Neural cell (in vitro differentiated cells): Measurements from ENCODE around the gene PKN1. TPM values are rescaled to one million over a fixed set of nuclear protein-coding genes. Genes with fewer than 3 reads are reported as not detected.

Experiments used
- H2AFZ ChIP-seq: fragments of 200-600, 300-800 bp; sonication (generic), shearing (Covaris generic); 2 replicates; pipeline ENCODE4 v1.6.0; 2014; ENCODE audit warnings: low read depth, mild to moderate bottlenecking, antibody characterized with exemption, low read length, moderate library complexity
- H3F3A ChIP-seq: fragments of 200-600 bp; shearing (Covaris generic); 2 replicates; pipeline ENCODE4 v1.6.1; 2016; ENCODE audit warnings: mild to moderate bottlenecking, moderate library complexity, mixed read lengths, antibody characterized with exemption, low read length; ENCODE audit not compliant: insufficient read depth, poor library complexity, severe bottlenecking
- H3K27ac ChIP-seq: fragments of 200-600, 300-800 bp; sonication (generic), shearing (Covaris generic); 2 replicates; pipeline ENCODE4 v1.5.1; 2014; ENCODE audit warnings: mild to moderate bottlenecking, low read length, moderate library complexity
- H3K27me3 ChIP-seq: fragments of 300-800, 200-600 bp; sonication (generic), shearing (Covaris generic); 2 replicates; pipeline ENCODE4 v1.6.0; 2014; ENCODE audit warnings: mild to moderate bottlenecking, low read depth, low read length, moderate library complexity; ENCODE audit not compliant: insufficient read depth
- H3K36me3 ChIP-seq: fragments of 300-800, 200-600 bp; sonication (generic), shearing (Covaris generic); 2 replicates; pipeline ENCODE4 v1.5.1; 2014; ENCODE audit warnings: mild to moderate bottlenecking, antibody characterized with exemption, low read length, moderate library complexity; ENCODE audit not compliant: insufficient read depth
- H3K4me2 ChIP-seq: fragments of 300-800, 200-600 bp; sonication (generic), shearing (Covaris generic); 2 replicates; pipeline ENCODE4 v1.6.0; 2014; ENCODE audit warnings: mild to moderate bottlenecking, low read length
- H3K4me3 ChIP-seq: fragments of 300-800, 200-600 bp; sonication (generic), shearing (Covaris generic); 2 replicates; pipeline ENCODE4 v1.5.1; 2014; ENCODE audit warnings: mild to moderate bottlenecking, low read length, moderate library complexity
- H3K79me2 ChIP-seq: fragments of 200-600 bp; shearing (Covaris generic); replicated peaks from 2 replicates; pipeline ENCODE4 v1.6.0; 2014; ENCODE audit warnings: mild to moderate bottlenecking, low read length, moderate library complexity; ENCODE audit not compliant: insufficient read depth
- H3K9ac ChIP-seq: fragments of 300-800, 200-600 bp; sonication (generic), shearing (Covaris generic); 2 replicates; pipeline ENCODE4 v1.6.1; 2016; ENCODE audit warnings: mild to moderate bottlenecking, low read length, mixed read lengths
- H3K9me2 ChIP-seq: fragments of 200-600 bp; shearing (Covaris generic); 2 replicates; pipeline ENCODE4 v1.6.1; 2016; ENCODE audit warnings: mild to moderate bottlenecking, low read length, mixed read lengths; ENCODE audit not compliant: insufficient read depth
- H3K9me3 ChIP-seq: fragments of 200-600, 300-800 bp; sonication (generic), shearing (Covaris generic); 2 replicates; pipeline ENCODE4 v1.6.1; 2016; ENCODE audit warnings: mild to moderate bottlenecking, mixed run types, low read length, moderate library complexity, mixed read lengths
- H4K20me1 ChIP-seq: fragments of 200-600 bp; shearing (Covaris generic); 2 replicates; pipeline ENCODE4 v1.6.1; 2016; ENCODE audit warnings: mild to moderate bottlenecking, mixed run types; ENCODE audit not compliant: insufficient read depth
- CTCF ChIP-seq: fragments of 450-650 bp; IDR thresholded peaks from 2 replicates; pipeline ENCODE4 v1.5.1; 2014; ENCODE audit warnings: antibody characterized with exemption, mild to moderate bottlenecking, moderate library complexity; ENCODE audit not compliant: poor library complexity, severe bottlenecking
- EP300 ChIP-seq: fragments of 450-650 bp; conservative IDR thresholded peaks from 2 replicates; pipeline ENCODE4 v1.6.1; 2014; ENCODE audit warnings: antibody characterized with exemption, mild to moderate bottlenecking, moderate library complexity; ENCODE audit not compliant: poor library complexity, severe bottlenecking
- EZH2 ChIP-seq: fragments of 200-600, 300-800 bp; shearing (Covaris generic), sonication (generic); IDR thresholded peaks from 2 replicates; pipeline ENCODE4 v1.6.1; 2014; ENCODE audit warnings: antibody characterized with exemption, low read length, borderline replicate concordance, mild to moderate bottlenecking; ENCODE audit not compliant: insufficient read depth, poor library complexity, severe bottlenecking
- MXI1 ChIP-seq: fragments of 450-650 bp; conservative IDR thresholded peaks from 2 replicates; pipeline ENCODE4 v1.6.1; 2014; ENCODE audit warnings: antibody characterized with exemption, mild to moderate bottlenecking; ENCODE audit not compliant: poor library complexity, severe bottlenecking
- POLR2AphosphoS5 ChIP-seq: IDR thresholded peaks from 2 replicates; pipeline ENCODE4 v1.6.1; 2012
- RAD21 ChIP-seq: fragments of 450-650 bp; conservative IDR thresholded peaks from 2 replicates; pipeline ENCODE4 v1.6.1; 2014; ENCODE audit warnings: antibody characterized with exemption, mild to moderate bottlenecking, moderate library complexity
- REST ChIP-seq: IDR thresholded peaks from 2 replicates; pipeline ENCODE4 v1.6.1; 2012; ENCODE audit warnings: borderline replicate concordance
- SMC3 ChIP-seq: fragments of 450-650 bp; conservative IDR thresholded peaks from 2 replicates; pipeline ENCODE4 v1.6.1; 2014; ENCODE audit warnings: antibody characterized with exemption, mild to moderate bottlenecking, moderate library complexity; ENCODE audit not compliant: poor library complexity
- TAF1 ChIP-seq: IDR thresholded peaks from 2 replicates; pipeline ENCODE4 v1.6.1; 2012; ENCODE audit warnings: low read depth
- polyA plus RNA-seq: library from polyadenylated mRNA; depleted of rRNA; stranded (reverse); fragments of >200 nt; gene quantifications from 2 replicates; pipeline ENCODE4 v1.2.3, GENCODE V29; 2014

The PKN1 gene
- polyA plus RNA-seq, 1 donor from 2014 or later, result 64.4 TPM

GRCh38 chr19:14405380-14405757 is 27.7 kb upstream of the PKN1 start:
- Histone ChIP-seq H3F3A (no peaks in the 10 kb centered on the region), H3K4me2 (no peak overlapping the region), H3K27me3 (no peaks in the 10 kb centered on the region), H4K20me1 (no peaks in the 10 kb centered on the region), H3K4me3 (peak overlapping the region; percentile 73), H3K9ac (peak overlapping the region; percentile 31), H2AFZ (peak overlapping the region; percentile 15), H3K79me2 (no peaks in the 10 kb centered on the region), H3K9me2 (no peaks in the 10 kb centered on the region), H3K27ac (no peak overlapping the region), H3K9me3 (no peaks in the 10 kb centered on the region), H3K36me3 (no peaks in the 10 kb centered on the region)
- TF ChIP-seq EP300 (no peak), EZH2 (no peak)

- Histone ChIP-seq H3K27me3 (no peaks in the 10 kb centered on the region), H3F3A (no peaks in the 10 kb centered on the region), H3K9me3 (no peaks in the 10 kb centered on the region), H3K9ac (peak overlapping the region; percentile 42), H3K4me3 (peak overlapping the region; percentile 73), H3K36me3 (no peaks in the 10 kb centered on the region), H4K20me1 (no peaks in the 10 kb centered on the region), H3K27ac (peak overlapping the region; percentile 42), H3K9me2 (no peaks in the 10 kb centered on the region), H2AFZ (peak overlapping the region; percentile 15), H3K79me2 (no peaks in the 10 kb centered on the region), H3K4me2 (no peak overlapping the region)
- TF ChIP-seq POLR2AphosphoS5, result peak; percentile 13
- TF ChIP-seq SMC3, result peak; percentile 94
- TF ChIP-seq EZH2, result no peak
- no peak for TF ChIP-seq TAF1
- TF ChIP-seq RAD21, result peak; percentile 92
- TF ChIP-seq EP300, result no peak
- no peak for TF ChIP-seq MXI1
- peak; percentile 86 for TF ChIP-seq CTCF
- TF ChIP-seq REST, result no peak
Measured at GRCh38 chr19:14405758-14406644, 27.1 kb upstream of the PKN1 start.
